ENCODE results near the gene FRMPD2. TPM values are rescaled to one million over a fixed set of nuclear protein-coding genes. Genes with fewer than 3 reads are reported as not detected.

The FRMPD2 gene
- total and polyA plus RNA-seq, 7 donors, result 0.09 TPM; not detected in 6

DNA sequence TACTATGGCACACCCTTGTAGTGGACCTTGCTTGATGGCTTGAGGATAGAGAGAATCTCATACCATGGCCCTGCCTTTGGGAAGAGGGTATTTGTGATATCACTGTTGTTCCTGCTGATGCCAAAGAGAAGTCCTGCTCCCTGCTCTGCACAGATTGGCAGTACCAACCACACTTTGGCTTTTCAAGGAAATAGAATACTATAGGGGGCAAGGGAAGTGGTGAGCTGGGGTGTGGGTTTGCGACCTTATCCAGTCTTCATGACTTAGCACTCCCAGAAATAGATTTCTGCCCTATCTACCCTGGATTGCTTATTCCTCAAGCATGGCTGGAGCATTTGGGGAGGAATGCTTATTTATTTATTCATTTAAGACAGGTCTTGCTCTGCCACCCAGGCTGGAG lies 25.2 kb upstream of the FRMPD2 start:
- TF ChIP-seq EP300 (IDR thresholded peaks at IDR 0.05) (no peak), POLR2AphosphoS5 (IDR thresholded peaks at IDR 0.05) (no peak), POLR2A (IDR thresholded peaks at IDR 0.05) (no peak)
- TF ChIP-seq, protein P1, sequence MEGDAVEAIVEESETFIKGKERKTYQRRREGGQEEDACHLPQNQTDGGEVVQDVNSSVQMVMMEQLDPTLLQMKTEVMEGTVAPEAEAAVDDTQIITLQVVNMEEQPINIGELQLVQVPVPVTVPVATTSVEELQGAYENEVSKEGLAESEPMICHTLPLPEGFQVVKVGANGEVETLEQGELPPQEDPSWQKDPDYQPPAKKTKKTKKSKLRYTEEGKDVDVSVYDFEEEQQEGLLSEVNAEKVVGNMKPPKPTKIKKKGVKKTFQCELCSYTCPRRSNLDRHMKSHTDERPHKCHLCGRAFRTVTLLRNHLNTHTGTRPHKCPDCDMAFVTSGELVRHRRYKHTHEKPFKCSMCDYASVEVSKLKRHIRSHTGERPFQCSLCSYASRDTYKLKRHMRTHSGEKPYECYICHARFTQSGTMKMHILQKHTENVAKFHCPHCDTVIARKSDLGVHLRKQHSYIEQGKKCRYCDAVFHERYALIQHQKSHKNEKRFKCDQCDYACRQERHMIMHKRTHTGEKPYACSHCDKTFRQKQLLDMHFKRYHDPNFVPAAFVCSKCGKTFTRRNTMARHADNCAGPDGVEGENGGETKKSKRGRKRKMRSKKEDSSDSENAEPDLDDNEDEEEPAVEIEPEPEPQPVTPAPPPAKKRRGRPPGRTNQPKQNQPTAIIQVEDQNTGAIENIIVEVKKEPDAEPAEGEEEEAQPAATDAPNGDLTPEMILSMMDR (IDR thresholded peaks at IDR 0.05), result no peak
- no peak for DNase-seq
- no peak overlapping the region for H3K4me3 ChIP-seq
- 0 to 88% methylated on average over 1 of the region's 1 CpG for WGBS, 2 donors
- no peaks in the 10 kb centered on the region for H3K4me1 ChIP-seq
- H3K9me3 ChIP-seq, result no peaks in the 10 kb centered on the region
- intact Hi-C loops (cut with DNase I), result loop anchor here (10.0 kb wide), 2 partner anchors 815 to 1235 kb away; partner anchors contain the start of genes ERCC6 and VSTM4
- H3K27me3 ChIP-seq, result no peaks in the 10 kb centered on the region
- H3K27ac ChIP-seq, result no peak overlapping the region
- no peaks in the 10 kb centered on the region for H3K36me3 ChIP-seq

DNA sequence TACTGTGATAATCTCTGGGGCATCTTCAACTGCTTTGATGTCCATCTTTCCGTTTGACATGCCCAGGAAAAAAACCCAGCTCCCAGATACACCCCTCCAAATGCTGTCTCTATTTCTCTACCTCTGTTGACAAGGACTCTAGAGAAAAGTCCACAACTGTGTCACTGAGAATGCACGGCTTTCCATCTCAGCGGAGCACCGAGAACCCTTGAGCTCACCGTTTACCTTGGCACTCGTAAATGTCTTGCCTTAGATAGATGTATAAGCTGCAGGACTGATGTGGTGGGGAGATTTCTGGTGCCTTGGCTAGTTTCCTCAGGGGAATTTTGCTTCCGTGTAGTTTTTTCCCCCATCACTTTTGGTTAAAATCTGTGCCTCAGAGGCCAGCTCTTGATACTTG lies 24.6 kb upstream of the FRMPD2 start:
- WGBS, 2 donors, result 77 to 85% methylated on average over 7 of the region's 7 CpGs

DNA sequence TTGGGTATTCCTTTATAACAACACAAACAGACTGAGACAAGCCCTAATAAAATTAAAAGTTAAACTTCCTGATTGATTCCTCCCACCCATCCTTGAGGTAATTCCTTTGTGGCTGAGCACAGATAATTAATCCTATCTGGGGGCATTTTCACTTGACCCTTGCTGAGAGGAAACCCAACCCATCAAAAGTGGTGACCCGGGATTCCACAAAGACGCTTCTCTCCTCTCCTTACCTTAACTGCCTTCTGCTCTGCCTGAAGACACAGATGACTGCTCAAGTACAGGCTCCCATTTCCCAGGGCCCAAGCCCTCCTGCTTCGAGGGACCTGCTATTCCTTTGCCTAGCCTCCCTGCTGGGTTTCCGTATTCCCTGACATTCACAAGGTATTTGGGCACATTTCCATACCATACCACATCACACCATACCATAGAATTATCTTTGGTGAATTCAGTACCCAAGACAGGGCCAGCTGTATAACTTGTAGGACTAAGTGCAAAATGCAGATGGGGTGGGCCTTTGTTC lies 22.1 kb upstream of the FRMPD2 start:
- 82 to 88% methylated on average over 4 of the region's 4 CpGs for WGBS, 2 donors
- DNase-seq, result no peak
- H3K27ac ChIP-seq, result no peak overlapping the region
- H3K9me3 ChIP-seq, result no peaks in the 10 kb centered on the region
- no peak overlapping the region for H3K4me3 ChIP-seq
- TF ChIP-seq POLR2AphosphoS5 (IDR thresholded peaks at IDR 0.05) (no peak), EP300 (IDR thresholded peaks at IDR 0.05) (no peak), POLR2A (IDR thresholded peaks at IDR 0.05) (no peak)
- TF ChIP-seq, protein P1 (IDR thresholded peaks at IDR 0.05), result no peak
- no peaks in the 10 kb centered on the region for H3K4me1 ChIP-seq
- no peaks in the 10 kb centered on the region for H3K36me3 ChIP-seq
- H3K27me3 ChIP-seq, result no peaks in the 10 kb centered on the region
- intact Hi-C loops (cut with DNase I), result no loop called here

More for the DNA sequence above, 24.6 kb upstream of the FRMPD2 start:
- Histone ChIP-seq H3K27ac (no peak overlapping the region), H3K4me3 (no peak overlapping the region), H3K36me3 (no peaks in the 10 kb centered on the region), H3K4me1 (no peaks in the 10 kb centered on the region), H3K27me3 (no peaks in the 10 kb centered on the region), H3K9me3 (no peaks in the 10 kb centered on the region)
- no peak for DNase-seq
- intact Hi-C loops (cut with DNase I), result no loop called here
- TF ChIP-seq EP300 (IDR thresholded peaks at IDR 0.05) (no peak), POLR2A (IDR thresholded peaks at IDR 0.05) (no peak), POLR2AphosphoS5 (IDR thresholded peaks at IDR 0.05) (no peak)
- TF ChIP-seq, protein P1 (IDR thresholded peaks at IDR 0.05), result no peak

DNA sequence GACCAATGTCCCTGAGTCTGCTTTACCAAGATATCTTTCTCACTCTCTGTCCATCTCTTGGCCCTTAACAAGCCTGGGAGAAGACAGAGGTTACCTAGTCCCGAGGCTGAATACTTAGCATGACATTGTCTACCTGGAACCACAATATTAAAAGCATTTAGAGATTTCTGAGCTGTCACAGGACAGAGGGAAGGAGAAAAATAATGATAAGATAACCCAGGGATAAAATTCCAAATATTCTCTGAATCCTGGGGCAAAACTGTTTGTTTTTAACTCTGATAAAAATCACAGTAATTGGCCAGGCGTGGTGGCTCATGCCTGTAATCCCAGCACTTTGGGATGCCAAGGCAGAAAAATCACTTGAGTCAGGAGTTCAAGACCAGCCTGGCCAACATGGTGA lies 19.9 kb upstream of the FRMPD2 start:
- intact Hi-C loops (cut with DNase I), result no loop called here
- TF ChIP-seq POLR2AphosphoS5 (IDR thresholded peaks at IDR 0.05), result no peak
- TF ChIP-seq, protein P1 (IDR thresholded peaks at IDR 0.05), result no peak
- no peak for TF ChIP-seq POLR2A (IDR thresholded peaks at IDR 0.05)
- no peak for TF ChIP-seq EP300 (IDR thresholded peaks at IDR 0.05)
- no peak for DNase-seq

DNA sequence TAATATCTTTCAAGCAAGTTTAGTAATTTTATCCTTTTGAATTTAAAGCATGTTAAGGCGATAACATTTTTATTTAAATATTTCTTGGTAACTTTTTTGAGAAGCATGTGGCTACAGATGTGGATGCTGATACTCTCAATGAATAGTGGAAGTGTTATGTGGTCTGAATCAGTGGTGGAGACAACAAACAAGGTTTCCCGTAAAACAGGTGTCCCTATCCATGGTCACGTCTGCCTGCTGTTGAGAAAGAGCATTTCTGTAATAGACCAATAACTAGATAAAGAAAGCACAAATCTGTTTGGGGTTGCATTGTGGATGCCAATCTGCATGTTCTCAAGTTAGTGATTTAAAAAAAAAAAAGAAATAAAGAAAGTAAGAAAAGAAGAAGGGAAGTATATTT lies 18.1 kb upstream of the FRMPD2 start:
- Histone ChIP-seq H3K9me3 (no peaks in the 10 kb centered on the region), H3K4me3 (no peak overlapping the region), H3K27ac (no peak overlapping the region), H3K27me3 (no peaks in the 10 kb centered on the region), H3K4me1 (peaks cover 0 to 16% (median 5%) of the 10 kb centered on the region in 4 donors), H3K36me3 (no peaks in the 10 kb centered on the region)
- WGBS, 2 donors, result 93 to 97% methylated on average over 3 of the region's 3 CpGs
- no peak for DNase-seq
- intact Hi-C loops (cut with DNase I), result no loop called here
- TF ChIP-seq EP300 (IDR thresholded peaks at IDR 0.05) (no peak), POLR2AphosphoS5 (IDR thresholded peaks at IDR 0.05) (no peak), POLR2A (IDR thresholded peaks at IDR 0.05) (no peak)
- TF ChIP-seq, protein P1 (IDR thresholded peaks at IDR 0.05), result no peak

More for the DNA sequence above, 19.9 kb upstream of the FRMPD2 start:
- H3K36me3 ChIP-seq, result no peaks in the 10 kb centered on the region
- H3K27me3 ChIP-seq, result no peaks in the 10 kb centered on the region
- WGBS, 2 donors, result 84 to 89% methylated on average over 2 of the region's 2 CpGs
- H3K4me1 ChIP-seq, result peaks cover 0 to 6% (median 2%) of the 10 kb centered on the region in 4 donors
- H3K27ac ChIP-seq, result no peak overlapping the region
- H3K9me3 ChIP-seq, result no peaks in the 10 kb centered on the region
- no peak overlapping the region for H3K4me3 ChIP-seq

Measured in sigmoid colon (tissue), 7 donors.